ENCODE results near the gene CCDC92. TPM values are rescaled to one million over a fixed set of nuclear protein-coding genes. Genes with fewer than 3 reads are reported as not detected.

The CCDC92 gene
- total and polyA plus RNA-seq, 2 of the 8 experiments (the other 6 are each of a cell fraction or from before 2014, with no cell fraction given): 0.43 to 0.51 TPM

DNA sequence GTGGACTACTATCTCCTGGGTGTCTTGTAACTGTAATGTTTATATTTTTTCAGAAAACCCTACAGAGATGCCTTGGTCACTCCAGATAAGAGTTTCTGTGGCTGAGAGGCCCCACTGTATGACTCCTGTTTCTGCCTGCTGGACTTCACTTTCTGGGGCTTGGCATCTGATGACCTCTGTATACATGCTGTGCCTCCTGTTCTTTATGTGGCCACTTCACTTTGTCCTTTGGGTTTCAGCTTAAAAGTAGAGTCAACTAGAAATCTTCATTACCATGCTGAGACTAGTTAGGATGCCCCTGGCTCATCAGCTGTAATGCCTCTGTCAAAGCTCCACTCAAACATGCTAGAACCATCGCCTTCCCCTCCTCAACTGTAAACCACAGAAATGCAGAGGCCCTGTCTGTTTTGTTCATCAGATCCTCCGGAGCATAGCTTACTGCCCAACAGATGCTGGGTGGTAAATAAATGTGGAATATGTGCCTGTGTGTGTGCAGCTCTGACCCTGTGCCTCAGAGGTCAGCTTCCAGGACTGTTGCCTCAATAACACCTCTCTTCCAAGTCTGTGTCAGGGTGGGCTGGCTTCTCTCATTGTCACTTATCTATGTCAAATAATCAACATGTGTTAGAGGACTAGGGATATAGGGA is 25.8 kb upstream of the CCDC92 start:
- Histone ChIP-seq H3K4me2 (ENCODE audit: insufficient read depth in 1 of 2, low read depth in 2 of 2, low read length in 2 of 2) (no peak overlapping the region), H3K4me3 (ENCODE audit: extremely low read depth in 1 of 4, insufficient read depth in 2 of 4, low read depth in 3 of 4, low read length in 4 of 4) (no peak overlapping the region), H3K4me1 (replicated peaks in 1 of 4; ENCODE audit: control insufficient read depth in 3 of 4, insufficient read depth in 4 of 4, low read length in 3 of 4) (peaks cover 0 to 3% (median 0%) of the 10 kb centered on the region in 4 experiments; a peak in 2 of 7 replicates), H4K5ac (ENCODE audit: insufficient read length, low read depth, low read length) (no peak overlapping the region), H3K23me2 (ENCODE audit: low read depth, low read length) (no peaks in the 10 kb centered on the region), H4K8ac (ENCODE audit: extremely low read depth, insufficient read depth, low read length) (no peak overlapping the region), H3K18ac (ENCODE audit: extremely low read depth, low read length) (no peak overlapping the region), H2AFZ (ENCODE audit: low read length) (no peak overlapping the region), H3K79me2 (ENCODE audit: control insufficient read depth in 1 of 2, insufficient read depth in 2 of 2, low read length in 2 of 2) (no peaks in the 10 kb centered on the region), H2BK15ac (ENCODE audit: low read length) (no peak overlapping the region), H2BK20ac (ENCODE audit: low read length) (no peak overlapping the region), H3K9me3 (ENCODE audit: insufficient read depth in 2 of 2, low read depth in 1 of 2, low read length in 1 of 2) (no peaks in the 10 kb centered on the region), H3K79me1 (ENCODE audit: low read depth, low read length) (no peaks in the 10 kb centered on the region; the same call in 1 of the 2 replicates), H3K27ac (ENCODE audit: low read depth, low read length) (no peak overlapping the region), H3K36me3 (ENCODE audit: control insufficient read depth in 2 of 4, insufficient read depth in 4 of 4, low read length in 3 of 4) (peaks cover 0 to 2% (median 0%) of the 10 kb centered on the region in 4 experiments; a peak in 1 of 8 replicates), H3K27me3 (replicated peaks in 1 of 4; ENCODE audit: control insufficient read depth in 3 of 4, extremely low read depth in 1 of 4, insufficient read depth in 3 of 4, low read length in 3 of 4) (no peaks in the 10 kb centered on the region; a peak in 1 of 7 replicates), H3K14ac (ENCODE audit: insufficient read length) (no peak overlapping the region), H3K23ac (ENCODE audit: insufficient read length) (no peak overlapping the region), H4K20me1 (replicated peaks in 1 of 2; ENCODE audit: control insufficient read depth in 1 of 2, insufficient read depth in 2 of 2, low read length in 2 of 2) (peaks cover 2 to 12% of the 10 kb centered on the region in 2 experiments), H2BK5ac (ENCODE audit: low read depth, low read length) (no peak overlapping the region), H3K9ac (replicated peaks in 1 of 4; ENCODE audit: extremely low read depth in 1 of 4, low read depth in 3 of 4, low read length in 3 of 4) (no peak overlapping the region), H3K4ac (replicated peaks; ENCODE audit: insufficient read length, low read depth, low read length) (no peak overlapping the region), H3K56ac (replicated peaks; ENCODE audit: insufficient read length, low read depth, low read length) (no peak overlapping the region), H2BK120ac (replicated peaks; ENCODE audit: low read depth, low read length) (no peak overlapping the region), H2AK5ac (ENCODE audit: low read depth, low read length) (no peak overlapping the region; the same call in 1 of the 2 replicates), H4K91ac (replicated peaks; ENCODE audit: insufficient read length, low read length) (no peak overlapping the region), H2BK12ac (ENCODE audit: low read depth, low read length) (no peak overlapping the region)
- POLR2A ChIA-PET (ENCODE audit: partially characterized antibody): no interaction called here
- WGBS, 2 experiments (ENCODE audit: extremely low coverage in 1 of 2, insufficient coverage in 1 of 2, insufficient read length in 1 of 2, insufficient replicate concordance in 2 of 2, low coverage in 1 of 2, low lambda C conversion rate in 2 of 2, missing lambda C conversion rate in 1 of 2): 87% methylated on average over 2 of the region's 2 CpGs; no CpG with 5 or more reads in 1 of the 2 experiments
- no peak for FAIRE-seq
- DNase-seq (ENCODE audit: low read depth in 1 of 2, low spot score in 2 of 2): no peak
- TF ChIP-seq JUN (IDR thresholded peaks at IDR 0.05; ENCODE audit: low read depth, low read length) (no peak), SP2 (IDR thresholded peaks at IDR 0.05; ENCODE audit: low read length) (no peak), KDM1A (IDR thresholded peaks at IDR 0.05; ENCODE audit: borderline replicate concordance, low read length) (no peak), CEBPB (IDR thresholded peaks at IDR 0.05; ENCODE audit: low read depth, low read length) (no peak), PHF8 (conservative IDR thresholded peaks at IDR 0.05; ENCODE audit: low read depth, low read length) (no peak), POLR2A (IDR thresholded peaks at IDR 0.05; ENCODE audit: control extremely low read depth in 1 of 2, low read depth in 2 of 2, low read length in 2 of 2) (no peak), HDAC2 (IDR thresholded peaks at IDR 0.05; ENCODE audit: borderline replicate concordance in 1 of 2, low read depth in 2 of 2, low read length in 2 of 2) (no peak), ZNF274 (IDR thresholded peaks at IDR 0.05; ENCODE audit: borderline replicate concordance, extremely low read depth, low read length) (no peak), BACH1 (IDR thresholded peaks at IDR 0.05; ENCODE audit: low read length) (no peak), YY1 (IDR thresholded peaks at IDR 0.05; ENCODE audit: low read depth, low read length) (no peak), BRCA1 (IDR thresholded peaks at IDR 0.05; ENCODE audit: low read depth, low read length) (no peak), CHD1 (IDR thresholded peaks at IDR 0.05; ENCODE audit: low read depth, low read length) (no peak), SUZ12 (IDR thresholded peaks at IDR 0.05; ENCODE audit: low read length) (no peak), JUND (IDR thresholded peaks at IDR 0.05; ENCODE audit: low read length) (no peak)
- CTCF ChIA-PET (ENCODE audit: partially characterized antibody): interaction anchor here (0.8 to 1.8 kb wide), 2 partner anchors 12 to 14 kb away, joined by 3 to 4 read pairs; no protein-coding TSS in a partner anchor
